ENCODE results near the gene IARS2.
"Not testable (repeated sequence)": the region's sequence is repeated elsewhere in the genome, so short reads cannot be mapped to it uniquely, and the experiment has no call there.

IARS2 gene

GRCh38 chr1:220135755-220136154, 41.8 kb downstream of the IARS2 start:
- no peaks in the 10 kb centered on the region for H3K27me3 Mint-ChIP-seq (ENCODE audit: low read depth)
- H3K27ac Mint-ChIP-seq, result no peak overlapping the region
- H3K4me1 Mint-ChIP-seq (ENCODE audit: low read depth), result peaks cover 7% of the 10 kb centered on the region
- H3K4me3 Mint-ChIP-seq, result no peak overlapping the region
- no peaks in the 10 kb centered on the region for H3K9me3 Mint-ChIP-seq
- peaks cover 37% of the 10 kb centered on the region for H3K36me3 Mint-ChIP-seq (ENCODE audit: low read depth)

- Mint-ChIP-seq H3K27ac (peak overlapping the region; percentile 71), H3K9me3 (no peaks in the 10 kb centered on the region), H3K4me3 (no peak overlapping the region), H3K36me3 (ENCODE audit: low read depth) (peaks cover 43% of the 10 kb centered on the region), H3K4me1 (ENCODE audit: low read depth) (peaks cover 7% of the 10 kb centered on the region), H3K27me3 (ENCODE audit: low read depth) (no peaks in the 10 kb centered on the region)
Observed at GRCh38 chr1:220137019-220137786, 43.3 kb downstream of the IARS2 start.

- Mint-ChIP-seq H3K27ac (no peak overlapping the region), H3K36me3 (ENCODE audit: low read depth) (peaks cover 39% of the 10 kb centered on the region), H3K4me1 (ENCODE audit: low read depth) (peaks cover 7% of the 10 kb centered on the region), H3K27me3 (ENCODE audit: low read depth) (no peaks in the 10 kb centered on the region), H3K4me3 (no peak overlapping the region), H3K9me3 (no peaks in the 10 kb centered on the region)
Observed at GRCh38 chr1:220139966-220140365, 46.0 kb downstream of the IARS2 start.

GRCh38 chr1:220144051-220144450, 50.1 kb downstream of the IARS2 start:
- Mint-ChIP-seq H3K4me3 (no peak overlapping the region), H3K27ac (no peak overlapping the region), H3K4me1 (ENCODE audit: low read depth) (peaks cover 1% of the 10 kb centered on the region), H3K9me3 (no peaks in the 10 kb centered on the region), H3K27me3 (ENCODE audit: low read depth) (no peaks in the 10 kb centered on the region), H3K36me3 (ENCODE audit: low read depth) (peaks cover 42% of the 10 kb centered on the region)

GRCh38 chr1:220149742-220150141, 55.8 kb downstream of the IARS2 start:
- peaks cover 31% of the 10 kb centered on the region for H3K36me3 Mint-ChIP-seq (ENCODE audit: low read depth)
- peaks cover 1% of the 10 kb centered on the region for H3K4me1 Mint-ChIP-seq (ENCODE audit: low read depth)
- no peak overlapping the region for H3K4me3 Mint-ChIP-seq
- H3K9me3 Mint-ChIP-seq, result no peaks in the 10 kb centered on the region
- no peak overlapping the region for H3K27ac Mint-ChIP-seq
- H3K27me3 Mint-ChIP-seq (ENCODE audit: low read depth), result no peaks in the 10 kb centered on the region

GRCh38 chr1:220151454-220151853, 57.5 kb downstream of the IARS2 start:
- Mint-ChIP-seq H3K4me3 (no peak overlapping the region), H3K9me3 (no peaks in the 10 kb centered on the region), H3K27me3 (ENCODE audit: low read depth) (no peaks in the 10 kb centered on the region), H3K36me3 (ENCODE audit: low read depth) (peaks cover 28% of the 10 kb centered on the region), H3K27ac (peak overlapping the region; percentile 3), H3K4me1 (ENCODE audit: low read depth) (peaks cover 1% of the 10 kb centered on the region)

- H3K9me3 Mint-ChIP-seq, result no peaks in the 10 kb centered on the region
Observed at GRCh38 chr1:220153147-220153546, 59.2 kb downstream of the IARS2 start.

GRCh38 chr1:220156620-220157146, 62.8 kb downstream of the IARS2 start:
- Mint-ChIP-seq H3K27ac (peak overlapping the region; percentile 43), H3K36me3 (ENCODE audit: low read depth) (peaks cover 43% of the 10 kb centered on the region), H3K4me1 (ENCODE audit: low read depth) (peaks cover 14% of the 10 kb centered on the region), H3K9me3 (no peaks in the 10 kb centered on the region), H3K4me3 (peak overlapping the region; percentile 20), H3K27me3 (ENCODE audit: low read depth) (no peaks in the 10 kb centered on the region)

More at GRCh38 chr1:220153147-220153546, 59.2 kb downstream of the IARS2 start:
- Mint-ChIP-seq H3K4me3 (no peak overlapping the region), H3K4me1 (ENCODE audit: low read depth) (peaks cover 12% of the 10 kb centered on the region), H3K36me3 (ENCODE audit: low read depth) (peaks cover 38% of the 10 kb centered on the region), H3K27ac (no peak overlapping the region), H3K27me3 (ENCODE audit: low read depth) (no peaks in the 10 kb centered on the region)

GRCh38 chr1:220157738-220158137, 63.8 kb downstream of the IARS2 start:
- H3K4me3 Mint-ChIP-seq, result no peak overlapping the region
- H3K27me3 Mint-ChIP-seq (ENCODE audit: low read depth), result no peaks in the 10 kb centered on the region
- H3K27ac Mint-ChIP-seq, result no peak overlapping the region
- peaks cover 39% of the 10 kb centered on the region for H3K36me3 Mint-ChIP-seq (ENCODE audit: low read depth)
- H3K4me1 Mint-ChIP-seq (ENCODE audit: low read depth), result peaks cover 14% of the 10 kb centered on the region
- no peaks in the 10 kb centered on the region for H3K9me3 Mint-ChIP-seq

- not testable (repeated sequence) for H3K27ac Mint-ChIP-seq; H3K9me3 Mint-ChIP-seq; H3K4me3 Mint-ChIP-seq; H3K27me3 Mint-ChIP-seq (ENCODE audit: low read depth)
- H3K4me1 Mint-ChIP-seq (ENCODE audit: low read depth), result peaks cover 14% of the 10 kb centered on the region
- H3K36me3 Mint-ChIP-seq (ENCODE audit: low read depth), result peaks cover 36% of the 10 kb centered on the region
Observed at GRCh38 chr1:220158530-220158929, 64.6 kb downstream of the IARS2 start.

GRCh38 chr1:220159041-220159440, 65.1 kb downstream of the IARS2 start:
- no peak overlapping the region for H3K4me3 Mint-ChIP-seq
- no peaks in the 10 kb centered on the region for H3K9me3 Mint-ChIP-seq
- no peaks in the 10 kb centered on the region for H3K27me3 Mint-ChIP-seq (ENCODE audit: low read depth)
- H3K27ac Mint-ChIP-seq, result no peak overlapping the region
- peaks cover 14% of the 10 kb centered on the region for H3K4me1 Mint-ChIP-seq (ENCODE audit: low read depth)
- peaks cover 33% of the 10 kb centered on the region for H3K36me3 Mint-ChIP-seq (ENCODE audit: low read depth)

- peaks cover 29% of the 10 kb centered on the region for H3K36me3 Mint-ChIP-seq (ENCODE audit: low read depth)
- H3K27me3 Mint-ChIP-seq (ENCODE audit: low read depth), result no peaks in the 10 kb centered on the region
- peaks cover 14% of the 10 kb centered on the region for H3K4me1 Mint-ChIP-seq (ENCODE audit: low read depth)
- H3K27ac Mint-ChIP-seq, result no peak overlapping the region
- H3K4me3 Mint-ChIP-seq, result no peak overlapping the region
- no peaks in the 10 kb centered on the region for H3K9me3 Mint-ChIP-seq
Observed at GRCh38 chr1:220160027-220160426, 66.1 kb downstream of the IARS2 start.

GRCh38 chr1:220164116-220164515, 70.2 kb downstream of the IARS2 start:
- no peaks in the 10 kb centered on the region for H3K9me3 Mint-ChIP-seq
- no peak overlapping the region for H3K27ac Mint-ChIP-seq
- H3K36me3 Mint-ChIP-seq (ENCODE audit: low read depth), result peaks cover 17% of the 10 kb centered on the region
- no peaks in the 10 kb centered on the region for H3K27me3 Mint-ChIP-seq (ENCODE audit: low read depth)
- H3K4me3 Mint-ChIP-seq, result no peak overlapping the region
- H3K4me1 Mint-ChIP-seq (ENCODE audit: low read depth), result peaks cover 3% of the 10 kb centered on the region

- no peak overlapping the region for H3K4me3 Mint-ChIP-seq
Observed at GRCh38 chr1:220164517-220164916, 70.6 kb downstream of the IARS2 start.

GRCh38 chr1:220166853-220167252, 72.9 kb downstream of the IARS2 start:
- Mint-ChIP-seq H3K4me3 (no peak overlapping the region), H3K27me3 (ENCODE audit: low read depth) (no peaks in the 10 kb centered on the region), H3K27ac (no peak overlapping the region), H3K4me1 (ENCODE audit: low read depth) (no peaks in the 10 kb centered on the region), H3K36me3 (ENCODE audit: low read depth) (peaks cover 29% of the 10 kb centered on the region), H3K9me3 (peaks cover 3% of the 10 kb centered on the region)

More at GRCh38 chr1:220164517-220164916, 70.6 kb downstream of the IARS2 start:
- H3K36me3 Mint-ChIP-seq (ENCODE audit: low read depth), result peaks cover 20% of the 10 kb centered on the region
- peaks cover 3% of the 10 kb centered on the region for H3K4me1 Mint-ChIP-seq (ENCODE audit: low read depth)
- no peak overlapping the region for H3K27ac Mint-ChIP-seq
- no peaks in the 10 kb centered on the region for H3K27me3 Mint-ChIP-seq (ENCODE audit: low read depth)
- no peaks in the 10 kb centered on the region for H3K9me3 Mint-ChIP-seq

Measured in T-helper 1 cell treated with Interleukin-12 subunit alpha and Interleukin-12 subunit beta and Interleukin-4 antibody, amounts not matched to agents 30 μg/mL and 1 μg/mL, for 36 hours (primary cell).